Keratinocyte (primary cell): ENCODE data around the gene DIDO1. TPM values are rescaled to one million over a fixed set of nuclear protein-coding genes. Genes with fewer than 3 reads are reported as not detected.

Experiments
- DNase-seq: peaks from one replicate; pipeline ENCODE4 v3.0.0-alpha.2; 2011; ENCODE audit warnings: low read depth, missing footprints, low spot score
- FAIRE-seq: peaks from 2 replicates; lab custom pipeline; 2011; peaks lifted over from hg19 to GRCh38; lab: Jason Lieb, UNC
- H2AFZ ChIP-seq: 2 replicates; pipeline ENCODE4 v1.6.0; 2012; ENCODE audit warnings: low read length, control low read depth, inconsistent platforms; ENCODE audit not compliant: control insufficient read depth
- H3K27ac ChIP-seq: 2 replicates; pipeline ENCODE4 v1.5.1; 2011; ENCODE audit warnings: low read length; ENCODE audit not compliant: control insufficient read depth, insufficient read depth
- H3K27me3 ChIP-seq: 3 replicates; pipeline ENCODE4 v1.6.0; 2011; ENCODE audit warnings: low read length; ENCODE audit not compliant: control insufficient read depth, insufficient read depth; ENCODE audit errors: extremely low read depth
- H3K36me3 ChIP-seq, 2 experiments: 2 replicates in 1 of 2; 3 replicates in 1 of 2; pipeline ENCODE4 v1.5.1; 2011; ENCODE audit warnings: low read length in 2 of 2, mild to moderate bottlenecking in 1 of 2; ENCODE audit not compliant: control insufficient read depth in 2 of 2, insufficient read depth in 2 of 2; ENCODE audit errors: extremely low read depth in 1 of 2
- H3K4me1 ChIP-seq: 3 replicates; pipeline ENCODE4 v1.5.1; 2011; ENCODE audit warnings: low read length; ENCODE audit not compliant: control insufficient read depth, insufficient read depth; ENCODE audit errors: extremely low read depth
- H3K4me2 ChIP-seq: 3 replicates; pipeline ENCODE4 v1.6.0; 2011; ENCODE audit warnings: low read depth, low read length; ENCODE audit not compliant: control insufficient read depth, insufficient read depth; ENCODE audit errors: extremely low read depth
- H3K4me3 ChIP-seq, 3 experiments: fragments of 200-600 bp in 1 of 3; sonication (generic) in 1 of 3; 2 replicates in 2 of 3; 3 replicates in 1 of 3; pipeline ENCODE4 v1.5.1; 2011 to 2016; ENCODE audit warnings: low read length in 3 of 3, mild to moderate bottlenecking in 3 of 3, control low read depth in 2 of 3, inconsistent platforms in 1 of 3, low read depth in 1 of 3, mixed read lengths in 1 of 3, mixed run types in 1 of 3, moderate library complexity in 1 of 3; ENCODE audit not compliant: control insufficient read depth in 2 of 3, insufficient read depth in 2 of 3; ENCODE audit errors: extremely low read depth in 1 of 3
- H3K79me2 ChIP-seq: 2 replicates; pipeline ENCODE4 v1.6.0; 2012; ENCODE audit warnings: low read length; ENCODE audit not compliant: control insufficient read depth, insufficient read depth
- H3K9ac ChIP-seq: 3 replicates; pipeline ENCODE4 v1.6.0; 2011; ENCODE audit warnings: low read length; ENCODE audit not compliant: control insufficient read depth, insufficient read depth; ENCODE audit errors: extremely low read depth
- H3K9me1 ChIP-seq: 3 replicates; pipeline ENCODE4 v1.6.0; 2011; ENCODE audit warnings: low read length; ENCODE audit not compliant: control insufficient read depth, insufficient read depth; ENCODE audit errors: extremely low read depth
- H3K9me3 ChIP-seq: 2 replicates; pipeline ENCODE4 v1.5.1; 2012; ENCODE audit warnings: low read depth, low read length; ENCODE audit not compliant: control insufficient read depth
- H4K20me1 ChIP-seq: 3 replicates; pipeline ENCODE4 v1.6.0; 2011; ENCODE audit warnings: low read length; ENCODE audit not compliant: control insufficient read depth, insufficient read depth; ENCODE audit errors: extremely low read depth
- CTCF ChIP-seq, 3 experiments: IDR thresholded peaks in 1 of 3; conservative IDR thresholded peaks in 1 of 3; optimal IDR thresholded peaks in 1 of 3; 2 replicates in 2 of 3; 3 replicates in 1 of 3; pipeline versions ENCODE3 to v1.5.1; 2011; ENCODE audit warnings: low read length in 3 of 3, mild to moderate bottlenecking in 3 of 3, moderate library complexity in 2 of 3, control low read depth in 1 of 3, inconsistent platforms in 1 of 3; ENCODE audit not compliant: insufficient read depth in 2 of 3; ENCODE audit errors: extremely low read depth in 1 of 3
- EZH2 ChIP-seq: IDR thresholded peaks from one replicate; pipeline ENCODE4 v1.6.1; 2012; ENCODE audit warnings: inconsistent platforms, mild to moderate bottlenecking, low read length, moderate library complexity
- dilution Hi-C: fragments of 300-500 bp; cut with MboI; formaldehyde crosslinking; loops from one replicate; pipeline ENCODE4 v1.7.0; 2020; ENCODE audit warnings: low sequenced_read_pairs; ENCODE audit not compliant: extremely low pct_ligation_motif_present
- polyA plus RNA-seq, 5 experiments: library from polyadenylated mRNA; depleted of rRNA in 3 of 5; stranded (reverse) in 3 of 5; stranded (forward) in 1 of 5; unstranded in 1 of 5; fragments of >200 nt; gene quantifications; 1 replicate in 1 of 5; 2 replicates in 3 of 5; 3 replicates in 1 of 5; pipeline versions ENCODE4 v1.2.1 to v1.2.3, GENCODE V29; 2011 to 2012; ENCODE audit warnings: missing spikeins in 2 of 5, low read depth in 1 of 5, low replicate concordance in 1 of 5

DIDO1 gene
- polyA plus RNA-seq, 1 donor (not counting 4 experiments of a cell fraction or from before 2014, with no cell fraction given): 14.2 TPM

DNA sequence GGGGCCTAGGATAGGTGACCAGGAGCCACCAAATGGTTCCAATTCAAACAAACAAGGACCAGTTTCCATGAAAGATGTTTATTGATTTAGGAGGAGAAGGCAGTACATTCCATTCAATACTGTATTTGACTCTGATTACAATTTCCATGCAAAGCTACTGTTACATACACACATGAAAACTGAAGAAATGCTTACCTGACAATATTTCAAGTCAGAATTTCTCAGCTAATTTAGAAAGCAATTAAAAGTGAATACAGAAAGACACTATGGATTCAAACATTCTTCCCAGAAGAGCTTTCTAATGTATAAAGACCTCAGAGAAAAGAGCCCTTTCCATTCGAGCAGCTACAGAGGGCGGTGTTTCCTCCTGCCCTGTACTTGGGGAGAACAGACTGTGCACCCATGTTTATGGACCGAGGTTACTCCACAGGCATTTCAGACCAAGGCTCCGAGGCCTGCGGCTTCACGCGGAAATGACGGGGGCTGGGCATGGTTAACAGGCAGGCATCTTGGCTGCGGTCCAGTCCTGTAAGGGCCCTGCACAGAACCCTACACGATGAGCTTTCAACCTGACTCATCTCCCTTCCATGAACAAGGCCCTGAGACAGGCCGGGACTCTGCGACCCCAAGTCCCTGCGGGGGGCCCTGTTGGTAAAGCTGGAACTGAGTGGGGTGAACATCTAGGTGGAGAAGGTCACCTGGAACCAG, 39.0 kb downstream of the DIDO1 start:
- no peaks in the 10 kb centered on the region for H3K4me1 ChIP-seq
- no peak overlapping the region for H3K27ac ChIP-seq
- no peak for DNase-seq
- no peaks in the 10 kb centered on the region for H3K9me1 ChIP-seq
- dilution Hi-C loops: no loop called here
- no peaks in the 10 kb centered on the region for H4K20me1 ChIP-seq
- no peak overlapping the region for H3K9ac ChIP-seq
- H3K36me3 ChIP-seq: peaks cover 35 to 38% of the 10 kb centered on the region in 2 experiments
- no peak for FAIRE-seq
- no peak for TF ChIP-seq CTCF (optimal IDR thresholded peaks at IDR 0.05 in 1 of 3, IDR thresholded peaks at IDR 0.05 in 1 of 3, conservative IDR thresholded peaks at IDR 0.05 in 1 of 3; ENCODE audit: extremely low read depth in 1 of 3, insufficient read depth in 2 of 3, low read length in 3 of 3)
- TF ChIP-seq EZH2: no peak
- H3K9me3 ChIP-seq: no peaks in the 10 kb centered on the region
- H2AFZ ChIP-seq: no peak overlapping the region
- H3K4me2 ChIP-seq: no peak overlapping the region
- H3K4me3 ChIP-seq: no peak overlapping the region
- no peaks in the 10 kb centered on the region for H3K27me3 ChIP-seq
- H3K79me2 ChIP-seq: no peaks in the 10 kb centered on the region

GRCh38 chr20:62886709-62887058, 39.6 kb downstream of the DIDO1 start:
- H3K9me3 ChIP-seq: no peaks in the 10 kb centered on the region
- H2AFZ ChIP-seq: no peak overlapping the region
- FAIRE-seq: no peak
- peaks cover 30 to 33% of the 10 kb centered on the region in 2 experiments for H3K36me3 ChIP-seq
- H3K9ac ChIP-seq: no peak overlapping the region
- H3K9me1 ChIP-seq: no peaks in the 10 kb centered on the region
- H3K27ac ChIP-seq: no peak overlapping the region
- no peaks in the 10 kb centered on the region for H3K27me3 ChIP-seq
- TF ChIP-seq CTCF (optimal IDR thresholded peaks at IDR 0.05 in 1 of 3, IDR thresholded peaks at IDR 0.05 in 1 of 3, conservative IDR thresholded peaks at IDR 0.05 in 1 of 3; ENCODE audit: extremely low read depth in 1 of 3, insufficient read depth in 2 of 3, low read length in 3 of 3) (no peak), EZH2 (no peak)
- no peaks in the 10 kb centered on the region for H3K4me1 ChIP-seq
- DNase-seq: no peak
- H4K20me1 ChIP-seq: no peaks in the 10 kb centered on the region
- H3K4me3 ChIP-seq: no peak overlapping the region
- dilution Hi-C loops: no loop called here
- no peaks in the 10 kb centered on the region for H3K79me2 ChIP-seq
- H3K4me2 ChIP-seq: no peak overlapping the region
